Activated T-helper 1 cell treated with anti-CD3 and anti-CD28 coated beads, Interleukin-12 subunit alpha, Interleukin-12 subunit beta, Interleukin-2, Interleukin-4 antibody, amounts not matched to agents 30 ng/mL and 10 ng/mL and 1 ng/mL, durations not matched to agents 14 hours and 24 hours and 36 hours (primary cell): ENCODE measurements around the gene KRTAP1-1. TPM values are rescaled to one million over a fixed set of nuclear protein-coding genes. Genes with fewer than 3 reads are reported as not detected.
"Not testable (repeated sequence)": the region's sequence is repeated elsewhere in the genome, so short reads cannot be mapped to it uniquely, and the experiment has no call there.

Source experiments
- DNase-seq: peaks from one replicate; pipeline ENCODE4 v3.0.0; 2021; ENCODE audit warnings: low spot score
- H3K27ac Mint-ChIP-seq: one replicate; pipeline ENCODE4 v1.8.0; 2021; ENCODE audit warnings: mild to moderate bottlenecking, mixed read lengths
- H3K27me3 Mint-ChIP-seq: one replicate; pipeline ENCODE4 v1.8.0; 2022; ENCODE audit warnings: mild to moderate bottlenecking, moderate library complexity, mixed read lengths; ENCODE audit not compliant: insufficient read depth
- H3K36me3 Mint-ChIP-seq: one replicate; pipeline ENCODE4 v1.8.0; 2021; ENCODE audit warnings: low read depth, mixed read lengths
- H3K4me1 Mint-ChIP-seq: one replicate; pipeline ENCODE4 v1.8.0; 2021; ENCODE audit warnings: low read depth, mixed read lengths
- H3K4me3 Mint-ChIP-seq: one replicate; pipeline ENCODE4 v1.8.0; 2021; ENCODE audit warnings: mild to moderate bottlenecking, moderate library complexity, mixed read lengths
- H3K9me3 Mint-ChIP-seq: one replicate; pipeline ENCODE4 v1.8.0; 2021; ENCODE audit warnings: mixed read lengths
- intact Hi-C: fragments of 100-400 bp; cut with micrococcal nuclease; formaldehyde crosslinking; loops from one replicate; pipeline ENCODE4 v1.15.1; 2024
- total RNA-seq: library from RNA; stranded (reverse); gene quantifications from 2 replicates; pipeline ENCODE4 v1.2.3, GENCODE V29; 2022

Gene KRTAP1-1
- total RNA-seq, 1 donor from 2014 or later: not detected

DNA sequence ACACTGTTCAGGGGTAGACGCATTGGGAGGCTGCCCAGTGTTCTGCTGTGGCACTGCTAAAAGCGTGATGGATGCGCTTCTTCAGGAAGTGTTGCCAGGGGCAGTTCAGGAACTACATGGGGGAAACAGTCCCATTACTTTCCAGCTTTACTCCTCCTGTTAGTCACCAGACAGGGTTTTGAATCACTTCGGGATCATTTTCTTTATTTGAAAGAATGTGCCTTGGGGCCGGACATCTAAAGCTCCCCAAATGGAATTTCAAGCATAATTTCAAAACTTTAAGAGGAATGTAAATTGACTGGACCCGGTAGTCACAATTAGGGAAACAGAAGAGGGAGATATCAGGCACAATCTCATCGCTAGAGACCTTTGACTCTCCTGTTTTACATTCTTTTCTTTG lies 7.2 kb upstream of the KRTAP1-1 start:
- Mint-ChIP-seq H3K4me1 (no peaks in the 10 kb centered on the region), H3K36me3 (no peaks in the 10 kb centered on the region), H3K27ac (no peak overlapping the region), H3K4me3 (no peak overlapping the region), H3K27me3 (peaks cover 7% of the 10 kb centered on the region), H3K9me3 (peaks cover 8% of the 10 kb centered on the region)
- intact Hi-C loops: no loop called here
- no peak for DNase-seq

DNA sequence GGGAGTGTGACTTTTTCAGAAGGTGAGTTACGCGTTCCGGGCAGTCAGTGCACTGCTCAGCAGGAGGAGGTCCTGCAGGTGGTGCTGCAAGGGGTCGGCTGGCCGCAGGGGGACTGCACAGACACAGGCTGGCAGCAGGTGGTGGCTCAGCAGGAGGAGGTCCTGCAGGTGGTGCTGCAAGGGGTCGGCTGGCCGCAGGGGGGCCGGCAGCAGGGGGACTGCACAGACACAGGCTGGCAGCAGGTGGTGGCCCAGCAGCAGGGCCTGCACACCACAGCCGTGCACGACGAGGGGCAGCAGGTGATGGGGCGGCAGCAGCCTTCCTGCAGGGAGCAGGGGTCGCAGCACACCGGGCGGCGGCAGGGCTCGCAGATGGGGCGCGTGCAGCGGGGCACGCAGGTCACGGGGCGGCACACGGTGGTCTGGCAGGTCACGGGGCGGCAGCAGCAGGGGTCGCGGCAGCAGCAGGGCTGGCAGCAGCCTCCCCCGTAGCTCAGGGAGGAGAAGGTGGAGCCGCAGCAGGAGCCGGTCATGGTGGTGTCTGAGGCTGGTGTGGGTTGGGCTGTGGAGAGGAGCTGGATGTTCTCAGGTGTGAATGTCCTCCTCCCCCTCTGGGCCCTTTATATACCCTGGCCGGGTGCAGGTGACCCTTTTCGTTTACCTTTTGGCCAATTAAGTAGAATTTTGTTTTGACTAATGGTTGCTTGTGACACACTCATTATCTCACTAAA lies 5.7 kb upstream of the KRTAP1-1 start, which contains the start of gene KRTAP2-1:
Gene KRTAP2-1, minus strand, starts transcription at position 582 of the 731 bp plus-strand sequence. Its CDS starts 49 bp downstream, at position 533.
- intact Hi-C loops: not testable (repeated sequence)
- H3K9me3 Mint-ChIP-seq: peaks cover 10% of the 10 kb centered on the region

DNA sequence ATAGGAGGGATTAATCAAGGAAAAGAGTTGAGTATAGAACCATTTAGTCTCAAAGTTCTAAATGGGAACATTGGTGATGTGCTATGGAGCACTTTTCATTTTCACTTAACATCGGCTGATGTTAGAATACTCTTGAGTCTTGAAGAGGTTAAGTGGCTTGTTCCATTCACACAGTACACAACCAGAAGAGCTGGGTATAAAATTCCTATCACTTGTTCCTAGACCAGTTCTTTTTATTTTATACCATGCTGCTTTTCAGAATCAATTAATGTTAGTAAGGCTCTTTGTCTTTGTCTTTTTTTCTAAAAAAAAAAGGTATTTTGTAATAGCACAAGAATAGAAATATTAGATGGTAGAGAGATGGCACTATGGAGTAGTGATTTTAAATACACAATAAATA lies 1.7 kb upstream of the KRTAP1-1 start:
- intact Hi-C loops: no loop called here
- Mint-ChIP-seq H3K4me3 (no peak overlapping the region), H3K36me3 (no peaks in the 10 kb centered on the region), H3K4me1 (no peaks in the 10 kb centered on the region), H3K27ac (no peak overlapping the region), H3K27me3 (peaks cover 8% of the 10 kb centered on the region), H3K9me3 (peaks cover 10% of the 10 kb centered on the region)
- DNase-seq: no peak

More for the DNA sequence above, 5.7 kb upstream of the KRTAP1-1 start, which contains the start of gene KRTAP2-1:
- not testable (repeated sequence) for H3K36me3 Mint-ChIP-seq, H3K4me1 Mint-ChIP-seq, H3K4me3 Mint-ChIP-seq, H3K27me3 Mint-ChIP-seq, H3K27ac Mint-ChIP-seq, DNase-seq

DNA sequence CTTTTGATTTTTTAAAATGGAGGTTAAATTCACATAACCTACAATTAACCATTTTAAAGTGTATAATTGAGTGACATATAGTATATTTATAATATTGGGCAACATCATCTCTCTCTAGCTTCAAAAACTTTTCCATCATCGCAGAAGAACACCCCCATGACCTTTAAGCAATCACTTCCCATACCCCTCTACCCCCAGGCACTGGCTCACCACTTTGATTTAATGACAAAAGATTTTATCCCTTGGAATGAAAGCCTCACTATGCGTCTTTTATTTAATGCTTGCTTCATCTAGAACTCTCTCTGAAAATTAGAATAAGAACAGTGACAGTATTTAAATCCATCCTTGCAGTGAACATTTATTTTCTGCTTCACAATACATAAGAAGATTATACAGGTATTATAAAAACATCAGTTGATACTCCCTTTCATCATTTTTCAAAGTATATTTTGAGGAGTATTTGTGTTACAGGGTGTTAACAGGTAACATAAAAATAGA lies 3.3 kb downstream of the KRTAP1-1 start:
- Mint-ChIP-seq H3K9me3 (no peaks in the 10 kb centered on the region), H3K36me3 (no peaks in the 10 kb centered on the region), H3K27me3 (peaks cover 7% of the 10 kb centered on the region), H3K4me1 (no peaks in the 10 kb centered on the region), H3K4me3 (no peak overlapping the region), H3K27ac (no peak overlapping the region)
- no peak for DNase-seq
- intact Hi-C loops: no loop called here

DNA sequence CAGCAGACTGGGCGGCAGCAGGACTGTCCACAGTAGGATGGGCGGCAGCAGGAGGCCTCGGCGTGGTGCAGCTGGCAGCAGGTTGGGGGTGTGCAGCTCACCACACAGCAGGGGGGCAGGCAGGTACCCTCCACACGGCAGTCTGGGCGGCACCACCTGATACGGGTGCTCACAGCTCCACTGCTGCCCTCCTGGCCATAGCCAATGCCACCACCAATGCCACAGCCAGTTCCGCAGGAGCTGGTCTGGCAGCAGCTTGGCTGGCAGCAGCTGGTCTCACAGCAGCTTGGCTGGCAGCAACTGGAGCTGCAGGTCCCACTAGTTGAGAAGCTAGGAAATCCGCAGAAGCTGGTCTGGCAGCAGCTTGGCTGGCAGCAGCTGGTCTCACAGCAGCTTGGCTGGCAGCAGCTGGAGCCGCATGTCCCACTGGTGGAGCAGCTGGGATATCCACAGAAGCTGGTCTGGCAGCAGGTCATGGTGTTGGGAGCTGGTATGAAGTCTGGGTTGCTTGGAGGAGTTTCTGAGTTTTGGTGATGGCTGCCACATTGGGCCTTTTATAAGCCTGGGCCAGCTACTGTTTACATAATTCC lies 6.8 kb downstream of the KRTAP1-1 start, which contains the start of gene KRTAP1-3:
Gene KRTAP1-3, minus strand, starts transcription at position 529 of the 590 bp plus-strand sequence. Its CDS starts 53 bp downstream, at position 476.
- H3K36me3 Mint-ChIP-seq, intact Hi-C loops, DNase-seq, H3K27me3 Mint-ChIP-seq, H3K4me1 Mint-ChIP-seq, H3K4me3 Mint-ChIP-seq, H3K27ac Mint-ChIP-seq, H3K9me3 Mint-ChIP-seq: not testable (repeated sequence)

DNA sequence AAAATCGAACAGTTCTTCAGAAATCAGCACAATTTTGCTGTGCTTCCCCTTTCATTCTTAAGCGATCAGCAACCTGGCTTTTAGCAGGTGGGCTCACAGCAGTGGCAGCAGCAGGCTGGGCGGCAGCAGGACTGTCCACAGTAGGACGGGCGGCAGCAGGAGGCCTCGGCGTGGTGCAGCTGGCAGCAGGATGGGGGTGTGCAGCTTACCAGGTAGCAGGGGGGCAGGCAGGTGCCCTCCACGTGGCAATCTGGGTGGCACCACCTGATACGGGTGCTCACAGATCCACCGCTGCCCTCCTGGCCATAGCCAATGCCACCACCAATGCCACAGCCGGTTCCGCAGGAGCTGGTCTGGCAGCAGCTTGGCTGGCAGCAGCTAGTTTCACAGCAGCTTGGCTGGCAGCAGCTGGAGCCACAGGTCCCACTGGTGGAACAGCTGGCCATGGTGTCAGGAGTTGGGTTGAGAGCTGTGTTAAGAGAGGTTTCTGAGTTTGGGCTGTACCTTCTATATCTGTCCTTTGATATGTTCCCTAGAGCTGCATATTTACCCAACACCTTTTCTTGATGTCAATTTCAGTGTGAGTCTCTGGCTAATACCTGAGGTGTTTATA lies 11.5 kb downstream of the KRTAP1-1 start, which contains the start of gene KRTAP1-4:
Gene KRTAP1-4, minus strand, starts transcription at position 563 of the 613 bp plus-strand sequence. Its CDS starts 117 bp downstream, at position 446.
- Mint-ChIP-seq H3K4me1 (no peaks in the 10 kb centered on the region), H3K27me3 (peaks cover 6% of the 10 kb centered on the region)

DNA sequence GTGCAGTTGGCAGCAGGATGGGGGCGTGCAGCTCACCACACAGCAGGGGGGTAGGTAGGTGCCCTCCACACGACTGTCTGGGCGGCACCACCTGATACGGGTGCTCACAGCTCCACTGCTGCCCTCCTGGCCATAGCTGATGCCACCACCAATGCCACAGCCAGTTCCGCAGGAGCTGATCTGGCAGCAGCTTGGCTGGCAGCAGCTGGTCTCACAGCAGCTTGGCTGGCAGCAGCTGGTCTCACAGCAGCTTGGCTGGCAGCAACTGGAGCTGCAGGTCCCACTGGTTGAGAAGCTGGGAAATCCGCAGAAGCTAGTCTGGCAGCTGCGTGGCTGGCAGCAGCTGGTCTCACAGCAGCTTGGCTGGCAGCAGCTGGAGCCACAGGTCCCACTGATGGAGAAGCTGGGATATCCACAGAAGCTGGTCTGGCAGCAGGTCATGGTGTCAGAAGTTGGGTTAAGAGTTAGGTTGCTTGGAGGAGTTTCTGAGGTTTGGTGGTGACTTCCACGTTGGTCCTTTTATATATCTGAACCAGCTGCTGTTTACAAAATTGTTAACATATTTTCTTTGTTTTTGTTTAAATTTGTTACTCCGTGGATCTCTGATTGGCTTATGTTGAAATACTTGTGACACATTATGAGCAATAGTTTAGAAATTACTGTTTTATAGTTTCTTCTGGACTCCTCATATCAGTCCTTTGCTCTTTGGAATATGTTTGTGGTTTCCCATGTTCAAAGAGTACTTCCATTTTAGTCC lies 14.4 kb downstream of the KRTAP1-1 start, which contains the start of gene KRTAP1-5:
Gene KRTAP1-5, minus strand, starts transcription at position 494 of the 757 bp plus-strand sequence. Its CDS starts 53 bp downstream, at position 441.
- Mint-ChIP-seq H3K4me3 (no peak within 1 kb of the TSS), H3K27ac (no peak within 1 kb of the TSS), H3K27me3 (peaks cover 6% of the 10 kb centered on the region), H3K9me3 (no peaks in the 10 kb centered on the region), H3K4me1 (no peaks in the 10 kb centered on the region), H3K36me3 (no peaks in the 10 kb centered on the region)
- no peak for DNase-seq
- intact Hi-C loops: no loop called here

More for the DNA sequence above, 11.5 kb downstream of the KRTAP1-1 start, which contains the start of gene KRTAP1-4:
- Mint-ChIP-seq H3K27ac (no peak within 1 kb of the TSS), H3K9me3 (no peaks in the 10 kb centered on the region), H3K4me3 (no peak within 1 kb of the TSS), H3K36me3 (no peaks in the 10 kb centered on the region)
- no peak for DNase-seq
- intact Hi-C loops: no loop called here

DNA sequence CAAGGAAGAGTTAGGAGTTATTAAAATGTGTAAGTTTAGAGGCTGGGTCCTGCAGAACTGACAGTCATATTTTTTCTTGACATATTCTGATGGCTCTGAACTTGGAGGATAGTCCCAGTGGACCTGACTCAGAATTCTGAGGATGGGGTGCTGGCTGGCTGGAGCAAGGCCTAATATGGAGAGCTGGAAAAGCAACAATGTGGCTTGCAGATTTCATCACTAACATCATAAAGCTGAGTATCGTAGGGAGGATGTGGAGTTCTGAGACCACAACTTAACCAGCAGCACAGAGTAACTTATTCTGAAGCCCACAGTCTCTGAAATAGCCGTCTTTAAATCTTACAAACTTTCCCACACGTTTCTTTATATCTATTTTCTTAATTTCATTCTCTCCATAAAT lies 16.6 kb downstream of the KRTAP1-1 start:
- H3K36me3 Mint-ChIP-seq: no peaks in the 10 kb centered on the region
- H3K4me3 Mint-ChIP-seq: no peak overlapping the region
- intact Hi-C loops: no loop called here
- no peak overlapping the region for H3K27ac Mint-ChIP-seq
- DNase-seq: no peak
- no peaks in the 10 kb centered on the region for H3K9me3 Mint-ChIP-seq
- peaks cover 2% of the 10 kb centered on the region for H3K27me3 Mint-ChIP-seq
- H3K4me1 Mint-ChIP-seq: no peaks in the 10 kb centered on the region

DNA sequence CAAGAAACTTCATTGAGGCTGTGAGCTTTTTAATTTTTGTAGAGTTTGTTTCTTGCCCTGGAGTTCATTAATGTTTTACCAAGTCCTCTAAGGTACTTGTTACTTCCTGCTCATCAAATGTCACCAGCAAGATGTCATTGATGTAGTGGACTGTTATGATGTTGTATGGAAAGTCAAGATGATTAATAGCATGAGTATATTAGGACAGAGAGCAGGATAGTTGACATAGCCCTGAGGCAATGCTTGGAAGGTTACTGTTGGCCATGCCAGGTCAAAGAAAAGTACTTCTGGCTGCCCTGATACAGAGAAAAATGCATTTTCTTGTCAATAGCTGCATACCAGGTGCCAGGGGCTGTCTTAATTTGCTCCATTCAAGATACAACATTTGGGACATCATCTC lies 20.9 kb downstream of the KRTAP1-1 start:
- H3K36me3 Mint-ChIP-seq: no peaks in the 10 kb centered on the region
- H3K9me3 Mint-ChIP-seq: no peaks in the 10 kb centered on the region

DNA sequence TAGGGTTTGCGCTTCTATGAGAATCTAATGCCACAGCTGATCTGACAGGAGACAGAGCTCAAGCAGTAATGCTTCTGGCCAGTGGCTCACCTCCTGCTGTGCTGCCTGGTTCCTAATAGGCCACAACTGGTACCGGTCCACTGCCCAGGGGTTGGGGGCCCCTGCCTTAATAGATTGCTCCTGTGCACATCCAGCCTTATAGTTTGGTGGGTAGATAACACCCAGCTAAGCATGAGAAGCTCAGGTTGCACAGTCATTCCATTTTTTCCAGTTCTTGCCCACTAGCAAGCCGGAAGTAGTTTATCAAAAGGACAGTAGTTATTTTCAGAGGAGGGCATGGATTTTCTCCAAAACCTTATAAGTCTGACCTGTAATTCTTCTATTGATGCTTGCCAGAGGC lies 21.8 kb downstream of the KRTAP1-1 start:
- H3K27me3 Mint-ChIP-seq: peaks cover 2% of the 10 kb centered on the region
- H3K4me1 Mint-ChIP-seq: no peaks in the 10 kb centered on the region
- no peak for DNase-seq
- no peaks in the 10 kb centered on the region for H3K9me3 Mint-ChIP-seq
- no peak overlapping the region for H3K27ac Mint-ChIP-seq
- intact Hi-C loops: no loop called here
- no peaks in the 10 kb centered on the region for H3K36me3 Mint-ChIP-seq
- H3K4me3 Mint-ChIP-seq: no peak overlapping the region

More for the DNA sequence above, 20.9 kb downstream of the KRTAP1-1 start:
- Mint-ChIP-seq H3K4me1 (no peaks in the 10 kb centered on the region), H3K4me3 (no peak overlapping the region), H3K27me3 (peaks cover 2% of the 10 kb centered on the region), H3K27ac (no peak overlapping the region)
- no peak for DNase-seq
- intact Hi-C loops: no loop called here

DNA sequence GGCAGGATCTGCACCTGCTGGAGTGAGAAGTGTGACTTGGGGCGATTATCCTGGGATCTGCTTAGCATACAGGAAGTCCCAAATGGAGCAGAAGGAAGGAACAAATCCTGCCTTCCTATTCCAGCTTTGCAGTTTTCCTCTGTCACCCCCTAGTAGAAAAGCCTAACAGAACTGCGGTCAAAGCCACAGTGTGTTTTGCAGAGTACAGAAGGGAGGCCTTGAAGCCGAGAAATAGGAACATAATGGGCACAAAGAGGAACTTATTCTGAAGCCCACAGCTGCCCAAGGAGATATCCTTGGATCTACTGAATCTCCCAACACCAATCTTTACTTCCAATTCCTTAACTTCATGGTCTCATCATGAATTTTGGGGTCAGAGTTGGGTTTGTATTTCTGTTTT lies 22.7 kb downstream of the KRTAP1-1 start:
- no peaks in the 10 kb centered on the region for H3K9me3 Mint-ChIP-seq
- H3K4me3 Mint-ChIP-seq: no peak overlapping the region
- H3K27ac Mint-ChIP-seq: no peak overlapping the region
- peaks cover 2% of the 10 kb centered on the region for H3K27me3 Mint-ChIP-seq
- no peaks in the 10 kb centered on the region for H3K4me1 Mint-ChIP-seq
- H3K36me3 Mint-ChIP-seq: no peaks in the 10 kb centered on the region
- intact Hi-C loops: no loop called here
- no peak for DNase-seq

DNA sequence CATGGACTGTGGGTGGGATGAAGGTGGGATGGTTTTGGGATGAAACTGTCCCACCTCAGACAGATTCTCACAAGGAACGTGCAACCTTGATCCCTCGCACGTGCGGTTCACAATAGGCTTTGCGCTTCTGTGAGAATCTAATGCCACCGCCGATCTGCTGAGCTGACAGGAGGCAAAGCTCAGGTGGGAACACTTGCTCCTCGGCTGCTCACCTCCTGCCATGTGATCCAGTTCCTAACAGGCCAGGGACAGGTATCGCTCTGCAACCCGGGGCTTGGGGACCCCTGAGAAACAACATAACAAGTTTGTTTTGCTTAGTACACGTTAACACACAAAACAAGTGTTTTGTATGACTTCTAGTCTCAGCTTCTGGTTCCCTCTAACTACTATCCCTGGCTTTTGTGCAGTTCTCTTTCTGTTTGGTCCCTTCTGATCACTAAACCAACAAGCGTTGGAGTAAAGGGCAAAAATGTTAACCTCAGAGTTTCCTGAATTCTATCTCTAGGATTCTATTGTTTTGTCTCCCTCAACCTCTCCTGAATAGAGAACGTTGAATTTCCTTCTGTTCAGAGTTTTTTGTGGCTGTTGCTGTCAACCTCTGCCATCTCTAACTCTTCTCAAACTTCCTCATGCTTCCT lies 24.6 kb downstream of the KRTAP1-1 start:
- Mint-ChIP-seq H3K9me3 (no peaks in the 10 kb centered on the region), H3K4me3 (no peak overlapping the region), H3K4me1 (no peaks in the 10 kb centered on the region), H3K27me3 (peaks cover 4% of the 10 kb centered on the region), H3K27ac (no peak overlapping the region), H3K36me3 (no peaks in the 10 kb centered on the region)
- DNase-seq: no peak
- intact Hi-C loops: no loop called here
